OCI-LY7 (cell line): ENCODE results near the gene CHST13. TPM values are rescaled to one million over a fixed set of nuclear protein-coding genes. Genes with fewer than 3 reads are reported as not detected.

ENCODE experiments used
- BruUV-seq: library from RNA; stranded (reverse); fragments of 400-500 nt; replicated peaks from 2 replicates; lab custom pipeline; 2021; lab: Mats Ljungman, UMichigan
- CTCF ChIA-PET: fragments of 300-600 bp; sonication (Branson Sonifier 250); formaldehyde crosslinking; loops from one replicate; lab custom pipeline; 2022; ENCODE audit warnings: antibody characterized with exemption; ENCODE audit not compliant: unreplicated experiment; lab: Charles Lee
- POLR2A ChIA-PET: fragments of 300-600 bp; sonication (Branson Sonifier 250); formaldehyde crosslinking; loops from one replicate; lab custom pipeline; 2022; ENCODE audit warnings: antibody characterized with exemption; lab: Charles Lee
- DNase-seq: peaks from one replicate; pipeline ENCODE4 v3.0.0-alpha.2; 2015; ENCODE audit warnings: low spot score
- H2AFZ ChIP-seq: fragments of 200-600 bp; sonication (generic), shearing (Covaris generic); 2 replicates; pipeline ENCODE4 v1.6.1; 2014; ENCODE audit warnings: mild to moderate bottlenecking, antibody characterized with exemption, low read length, moderate library complexity
- H3K27ac ChIP-seq: fragments of 200-600 bp; sonication (generic); 2 replicates; pipeline ENCODE4 v1.5.1; 2014; ENCODE audit warnings: mixed run types, low read depth, mild to moderate bottlenecking, moderate library complexity, low read length, inconsistent platforms; ENCODE audit not compliant: poor library complexity, severe bottlenecking
- H3K36me3 ChIP-seq: fragments of 200-600 bp; sonication (generic); 2 replicates; pipeline ENCODE4 v1.6.1; 2014; ENCODE audit warnings: mild to moderate bottlenecking, antibody characterized with exemption, low read length, moderate library complexity, mixed read lengths; ENCODE audit not compliant: insufficient read depth
- H3K4me1 ChIP-seq: fragments of 200-600 bp; sonication (generic); 2 replicates; pipeline ENCODE4 v1.5.1; 2014; ENCODE audit warnings: mild to moderate bottlenecking, low read length; ENCODE audit not compliant: insufficient read depth, poor library complexity, severe bottlenecking
- H3K4me2 ChIP-seq: fragments of 200-600 bp; sonication (generic); 2 replicates; pipeline ENCODE4 v1.6.1; 2014; ENCODE audit warnings: mild to moderate bottlenecking, low read length
- H3K4me3 ChIP-seq: fragments of 200-600 bp; sonication (generic); 2 replicates; pipeline ENCODE4 v1.5.1; 2014; ENCODE audit warnings: mild to moderate bottlenecking, low read depth, low read length; ENCODE audit not compliant: poor library complexity, severe bottlenecking
- H3K79me2 ChIP-seq: fragments of 200-600 bp; sonication (generic); 2 replicates; pipeline ENCODE4 v1.6.1; 2016; ENCODE audit warnings: low read depth, mild to moderate bottlenecking, low read length, moderate library complexity, mixed read lengths; ENCODE audit not compliant: insufficient read depth
- H3K9me2 ChIP-seq: fragments of 200-600 bp; sonication (generic); 2 replicates; pipeline ENCODE4 v1.6.1; 2016; ENCODE audit warnings: mild to moderate bottlenecking, low read length, mixed read lengths; ENCODE audit not compliant: insufficient read depth
- H3K9me3 ChIP-seq: fragments of 200-600 bp; sonication (generic); 2 replicates; pipeline ENCODE4 v1.6.1; 2014; ENCODE audit warnings: mild to moderate bottlenecking, mixed run types, low read length, mixed read lengths
- H4K20me1 ChIP-seq: fragments of 200-600 bp; sonication (generic); 2 replicates; pipeline ENCODE4 v1.6.1; 2014; ENCODE audit warnings: mild to moderate bottlenecking, antibody characterized with exemption, low read length, moderate library complexity, mixed read lengths; ENCODE audit not compliant: insufficient read depth
- CTCF ChIP-seq: fragments of 200-600 bp; sonication (generic); conservative IDR thresholded peaks from 2 replicates; pipeline ENCODE4 v1.5.1; 2014; ENCODE audit warnings: mild to moderate bottlenecking, antibody characterized with exemption, low read length, moderate library complexity, mixed read lengths
- EZH2phosphoT487 ChIP-seq: fragments of 200-600 bp; sonication (generic); IDR thresholded peaks from 2 replicates; pipeline ENCODE4 v1.6.1; 2018; ENCODE audit warnings: low read depth, borderline replicate concordance, mild to moderate bottlenecking, mixed run types, antibody characterized with exemption, low read length, moderate library complexity, mixed read lengths
- intact Hi-C: fragments of 100-400 bp; cut with micrococcal nuclease; formaldehyde crosslinking; loops from one replicate; pipeline ENCODE4 v1.10.0; 2022; ENCODE audit not compliant: unreplicated experiment
- total RNA-seq, 2 experiments: library from RNA; depleted of rRNA in 1 of 2; stranded (reverse); fragments of >200 nt in 1 of 2; shearing (Covaris generic) in 1 of 2; gene quantifications; 2 replicates each; pipeline ENCODE4 v1.2.3, GENCODE V29; 2014 to 2022

The CHST13 gene
- total RNA-seq, 2 experiments from 2014 or later = not detected

- no peak overlapping the region for H3K4me2 ChIP-seq
- H3K9me2 ChIP-seq = no peaks in the 10 kb centered on the region
- BruUV-seq = no TSS peak
- DNase-seq = no peak
- no peaks in the 10 kb centered on the region for H3K79me2 ChIP-seq
- CTCF ChIA-PET = no interaction called here
- POLR2A ChIA-PET = no interaction called here
- intact Hi-C loops = no loop called here
- H3K4me1 ChIP-seq = peaks cover 6% of the 10 kb centered on the region
- H2AFZ ChIP-seq = no peak overlapping the region
- H4K20me1 ChIP-seq = no peaks in the 10 kb centered on the region
- no peaks in the 10 kb centered on the region for H3K9me3 ChIP-seq
- no peak overlapping the region for H3K4me3 ChIP-seq
- no peak overlapping the region for H3K27ac ChIP-seq
- TF ChIP-seq CTCF (no peak), EZH2phosphoT487 (no peak)
- H3K36me3 ChIP-seq = no peaks in the 10 kb centered on the region
Measured at GRCh38 chr3:126480206-126480605, 43.7 kb upstream of the CHST13 start.

- no peaks in the 10 kb centered on the region for H3K36me3 ChIP-seq
- no TSS peak for BruUV-seq
- no peak overlapping the region for H3K4me2 ChIP-seq
- H3K9me3 ChIP-seq = no peaks in the 10 kb centered on the region
- no peaks in the 10 kb centered on the region for H4K20me1 ChIP-seq
- H3K9me2 ChIP-seq = no peaks in the 10 kb centered on the region
- intact Hi-C loops = no loop called here
- no peak overlapping the region for H3K27ac ChIP-seq
- peaks cover 6% of the 10 kb centered on the region for H3K4me1 ChIP-seq
- H3K4me3 ChIP-seq = no peak overlapping the region
- no peaks in the 10 kb centered on the region for H3K79me2 ChIP-seq
- DNase-seq = no peak
- no peak overlapping the region for H2AFZ ChIP-seq
- ChIA-PET CTCF (no interaction called here), POLR2A (no interaction called here)
- no peak for TF ChIP-seq EZH2phosphoT487
- no peak for TF ChIP-seq CTCF
Measured at GRCh38 chr3:126480861-126481260, 43.1 kb upstream of the CHST13 start.

GRCh38 chr3:126481808-126482502 is 42.0 kb upstream of the CHST13 start:
- Histone ChIP-seq H3K9me2 (no peaks in the 10 kb centered on the region), H3K9me3 (no peaks in the 10 kb centered on the region), H3K79me2 (no peaks in the 10 kb centered on the region), H3K4me3 (no peak overlapping the region), H3K4me2 (no peak overlapping the region), H2AFZ (no peak overlapping the region), H3K4me1 (peaks cover 5% of the 10 kb centered on the region), H3K36me3 (no peaks in the 10 kb centered on the region), H3K27ac (no peak overlapping the region), H4K20me1 (no peaks in the 10 kb centered on the region)
- POLR2A ChIA-PET = no interaction called here
- intact Hi-C loops = no loop called here
- TF ChIP-seq CTCF = no peak
- no peak for TF ChIP-seq EZH2phosphoT487
- BruUV-seq = no TSS peak
- DNase-seq = no peak
- CTCF ChIA-PET = no interaction called here
